CD4-positive, alpha-beta T cell (primary cell): ENCODE data around the gene RFC2. TPM values are rescaled to one million over a fixed set of nuclear protein-coding genes. Genes with fewer than 3 reads are reported as not detected.

Experiments used
- ATAC-seq: fragments of 200-7000 bp; cut with Tn5 transposase; one replicate; pipeline ENCODE4 v1.10.0; 2022; ENCODE audit warnings: mild to moderate bottlenecking; ENCODE audit not compliant: poor library complexity
- CTCF ChIA-PET: fragments of 350-600 bp; sonication (Branson Sonifier 250); formaldehyde crosslinking; loops from one replicate; lab custom pipeline; 2021; ENCODE audit warnings: antibody characterized with exemption, inconsistent platforms; lab: Charles Lee
- POLR2A ChIA-PET: fragments of 350-600 bp; sonication (Branson Sonifier 250); formaldehyde crosslinking; loops from one replicate; lab custom pipeline; 2021; ENCODE audit warnings: antibody characterized with exemption, inconsistent platforms; lab: Charles Lee
- DNase-seq, 14 experiments: peaks; one replicate each; pipeline ENCODE4 v3.0.0-alpha.2; 2013 to 2020; ENCODE audit warnings: mixed read lengths in 2 of 14
- H3K27ac ChIP-seq, 2 donors: one replicate each; pipeline versions ENCODE4 v1.5.1 to v1.7.0; 2013; ENCODE audit warnings: low read length in 2 of 2, low read depth in 1 of 2, mild to moderate bottlenecking in 1 of 2
- H3K27me3 ChIP-seq, 2 experiments: 1 replicate in 1 of 2; 2 replicates in 1 of 2; pipeline versions ENCODE4 v1.6.1 to v1.7.0; 2013; ENCODE audit warnings: low read length in 2 of 2, control low read depth in 1 of 2, mild to moderate bottlenecking in 1 of 2, moderate library complexity in 1 of 2; ENCODE audit not compliant: insufficient read depth in 2 of 2, control insufficient read depth in 1 of 2
- H3K36me3 ChIP-seq: one replicate; pipeline ENCODE4 v1.6.1; 2013; ENCODE audit warnings: low read length, control low read depth; ENCODE audit not compliant: insufficient read depth
- H3K4me1 ChIP-seq: one replicate; pipeline ENCODE4 v1.6.1; 2013; ENCODE audit warnings: low read length, control low read depth; ENCODE audit not compliant: insufficient read depth
- H3K4me3 ChIP-seq: one replicate; pipeline ENCODE4 v1.5.1; 2013; ENCODE audit warnings: mild to moderate bottlenecking, low read length, moderate library complexity
- H3K9me3 ChIP-seq, 2 experiments: 1 replicate in 1 of 2; 2 replicates in 1 of 2; pipeline versions ENCODE4 v1.6.1 to v1.7.0; 2013; ENCODE audit warnings: low read length in 2 of 2, mild to moderate bottlenecking in 2 of 2, control low read depth in 1 of 2, moderate library complexity in 1 of 2; ENCODE audit not compliant: control insufficient read depth in 1 of 2, insufficient read depth in 1 of 2
- H3K27ac Mint-ChIP-seq: one replicate; pipeline ENCODE4 v1.8.0; 2020; ENCODE audit warnings: mixed read lengths
- H3K27me3 Mint-ChIP-seq: one replicate; pipeline ENCODE4 v1.8.0; 2021; ENCODE audit warnings: mixed read lengths
- H3K36me3 Mint-ChIP-seq: one replicate; pipeline ENCODE4 v1.8.0; 2021; ENCODE audit warnings: low read depth, mixed read lengths
- H3K4me1 Mint-ChIP-seq: one replicate; pipeline ENCODE4 v1.8.0; 2021; ENCODE audit warnings: low read depth, mixed read lengths
- H3K4me3 Mint-ChIP-seq: one replicate; pipeline ENCODE4 v1.8.0; 2020; ENCODE audit warnings: mild to moderate bottlenecking, mixed read lengths
- H3K9me3 Mint-ChIP-seq: one replicate; pipeline ENCODE4 v1.8.0; 2020; ENCODE audit warnings: mixed read lengths
- intact Hi-C, 2 experiments: fragments of 100-400 bp; cut with DNase I in 1 of 2; cut with micrococcal nuclease in 1 of 2; formaldehyde crosslinking; loops; one replicate each; pipeline versions ENCODE4 v1.15.1 to v1.9.0; 2023 to 2025; cut with DNase I, micrococcal nuclease
- total RNA-seq, 174 experiments: library from RNA in 2 of 174; stranded (reverse) in 2 of 174; gene quantifications; one replicate each; pipeline ENCODE4 v1.2.3 and lab custom pipeline; 2021 to 2026
- TF ChIP-seq, protein P1 (sequence below): fragments of 200-600 bp; IDR thresholded peaks from one replicate; pipeline ENCODE4 v1.8.0; 2022; ENCODE audit warnings: antibody characterized with exemption, mild to moderate bottlenecking

Gene RFC2
- total RNA-seq, 2 experiments from 2014 or later = 8.5 to 9.6 TPM

DNA sequence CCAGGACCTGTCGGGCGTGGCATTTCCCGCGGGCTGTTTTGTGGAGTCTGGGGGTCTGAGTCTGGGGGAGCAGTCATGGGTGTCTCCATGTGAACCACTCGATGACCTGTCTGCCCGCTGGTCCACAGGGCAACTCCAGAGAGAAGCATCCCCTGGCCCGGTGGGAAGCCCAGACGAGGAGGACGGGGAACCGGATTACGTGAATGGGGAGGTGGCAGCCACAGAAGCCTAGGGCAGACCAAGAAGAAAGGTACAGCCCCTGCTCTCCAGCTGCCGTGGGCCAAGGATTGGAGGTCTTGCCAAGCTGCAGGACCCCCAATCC is 29.7 kb downstream of the RFC2 start:
- POLR2A ChIA-PET = no interaction called here
- ATAC-seq (no peak), DNase-seq (no peak)
- H3K4me3 Mint-ChIP-seq = no peak overlapping the region
- H3K36me3 Mint-ChIP-seq = peaks cover 21% of the 10 kb centered on the region
- CTCF ChIA-PET = no interaction called here
- H3K27ac Mint-ChIP-seq = no peak overlapping the region
- no peaks in the 10 kb centered on the region for H3K9me3 Mint-ChIP-seq
- no peaks in the 10 kb centered on the region for H3K27me3 Mint-ChIP-seq
- Histone ChIP-seq H3K4me3 (no peak overlapping the region), H3K27me3 (no peaks in the 10 kb centered on the region), H3K4me1 (peaks cover 6% of the 10 kb centered on the region), H3K9me3 (no peaks in the 10 kb centered on the region), H3K36me3 (peaks cover 5% of the 10 kb centered on the region), H3K27ac (no peak overlapping the region)
- no peaks in the 10 kb centered on the region for H3K4me1 Mint-ChIP-seq
- intact Hi-C loops = no loop called here
- TF ChIP-seq, protein P1, sequence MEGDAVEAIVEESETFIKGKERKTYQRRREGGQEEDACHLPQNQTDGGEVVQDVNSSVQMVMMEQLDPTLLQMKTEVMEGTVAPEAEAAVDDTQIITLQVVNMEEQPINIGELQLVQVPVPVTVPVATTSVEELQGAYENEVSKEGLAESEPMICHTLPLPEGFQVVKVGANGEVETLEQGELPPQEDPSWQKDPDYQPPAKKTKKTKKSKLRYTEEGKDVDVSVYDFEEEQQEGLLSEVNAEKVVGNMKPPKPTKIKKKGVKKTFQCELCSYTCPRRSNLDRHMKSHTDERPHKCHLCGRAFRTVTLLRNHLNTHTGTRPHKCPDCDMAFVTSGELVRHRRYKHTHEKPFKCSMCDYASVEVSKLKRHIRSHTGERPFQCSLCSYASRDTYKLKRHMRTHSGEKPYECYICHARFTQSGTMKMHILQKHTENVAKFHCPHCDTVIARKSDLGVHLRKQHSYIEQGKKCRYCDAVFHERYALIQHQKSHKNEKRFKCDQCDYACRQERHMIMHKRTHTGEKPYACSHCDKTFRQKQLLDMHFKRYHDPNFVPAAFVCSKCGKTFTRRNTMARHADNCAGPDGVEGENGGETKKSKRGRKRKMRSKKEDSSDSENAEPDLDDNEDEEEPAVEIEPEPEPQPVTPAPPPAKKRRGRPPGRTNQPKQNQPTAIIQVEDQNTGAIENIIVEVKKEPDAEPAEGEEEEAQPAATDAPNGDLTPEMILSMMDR = no peak

DNA sequence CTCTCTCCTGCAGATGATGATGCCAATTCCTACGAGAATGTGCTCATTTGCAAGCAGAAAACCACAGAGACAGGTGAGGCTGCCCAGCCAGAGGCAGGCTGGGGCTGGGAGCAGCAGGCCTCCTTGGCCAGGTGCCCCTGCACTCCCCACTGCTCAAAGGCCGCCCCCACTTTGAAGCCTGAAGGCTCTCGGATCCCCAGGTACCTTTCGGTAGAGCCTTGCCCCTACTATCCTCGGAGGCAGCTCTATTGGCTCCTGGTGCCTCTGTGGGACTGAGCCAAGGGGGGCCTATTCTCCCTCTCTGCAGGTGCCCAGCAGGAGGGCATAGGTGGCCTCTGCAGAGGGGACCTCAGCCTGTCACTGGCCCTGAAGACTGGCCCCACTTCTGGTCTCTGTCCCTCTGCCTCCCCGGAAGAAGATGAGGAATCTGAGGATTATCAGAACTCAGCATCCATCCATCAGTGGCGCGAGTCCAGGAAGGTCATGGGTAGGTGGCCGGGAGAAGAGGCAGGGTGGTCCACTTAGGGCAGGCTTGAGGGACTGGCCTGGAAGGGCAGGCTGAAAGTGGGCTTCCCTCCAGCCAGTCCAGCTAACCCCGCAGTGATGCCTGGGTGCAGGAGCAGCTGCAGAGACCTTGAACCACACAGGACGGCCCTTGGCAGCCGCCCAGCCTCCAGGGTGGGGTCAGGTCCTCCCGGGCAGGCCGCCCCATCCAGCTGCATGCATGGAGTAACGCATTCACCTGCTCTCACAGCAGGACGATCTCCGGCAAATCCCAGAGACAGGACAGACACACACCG is 30.3 kb downstream of the RFC2 start:
- Histone ChIP-seq H3K9me3 (no peaks in the 10 kb centered on the region), H3K27me3 (no peaks in the 10 kb centered on the region), H3K27ac (no peak overlapping the region), H3K4me3 (no peak overlapping the region), H3K36me3 (peaks cover 2% of the 10 kb centered on the region), H3K4me1 (peaks cover 6% of the 10 kb centered on the region)
- intact Hi-C loops = no loop called here
- Mint-ChIP-seq H3K36me3 (peaks cover 15% of the 10 kb centered on the region), H3K4me1 (no peaks in the 10 kb centered on the region), H3K27ac (no peak overlapping the region), H3K4me3 (no peak overlapping the region), H3K9me3 (no peaks in the 10 kb centered on the region), H3K27me3 (no peaks in the 10 kb centered on the region)
- ChIA-PET POLR2A (no interaction called here), CTCF (interaction anchor here (0.6 kb wide), 1 partner anchor 25 kb away, joined by 3 read pairs; no protein-coding TSS in a partner anchor)
- TF ChIP-seq, protein P1 = no peak
- ATAC-seq (no peak), DNase-seq (no peak)

DNA sequence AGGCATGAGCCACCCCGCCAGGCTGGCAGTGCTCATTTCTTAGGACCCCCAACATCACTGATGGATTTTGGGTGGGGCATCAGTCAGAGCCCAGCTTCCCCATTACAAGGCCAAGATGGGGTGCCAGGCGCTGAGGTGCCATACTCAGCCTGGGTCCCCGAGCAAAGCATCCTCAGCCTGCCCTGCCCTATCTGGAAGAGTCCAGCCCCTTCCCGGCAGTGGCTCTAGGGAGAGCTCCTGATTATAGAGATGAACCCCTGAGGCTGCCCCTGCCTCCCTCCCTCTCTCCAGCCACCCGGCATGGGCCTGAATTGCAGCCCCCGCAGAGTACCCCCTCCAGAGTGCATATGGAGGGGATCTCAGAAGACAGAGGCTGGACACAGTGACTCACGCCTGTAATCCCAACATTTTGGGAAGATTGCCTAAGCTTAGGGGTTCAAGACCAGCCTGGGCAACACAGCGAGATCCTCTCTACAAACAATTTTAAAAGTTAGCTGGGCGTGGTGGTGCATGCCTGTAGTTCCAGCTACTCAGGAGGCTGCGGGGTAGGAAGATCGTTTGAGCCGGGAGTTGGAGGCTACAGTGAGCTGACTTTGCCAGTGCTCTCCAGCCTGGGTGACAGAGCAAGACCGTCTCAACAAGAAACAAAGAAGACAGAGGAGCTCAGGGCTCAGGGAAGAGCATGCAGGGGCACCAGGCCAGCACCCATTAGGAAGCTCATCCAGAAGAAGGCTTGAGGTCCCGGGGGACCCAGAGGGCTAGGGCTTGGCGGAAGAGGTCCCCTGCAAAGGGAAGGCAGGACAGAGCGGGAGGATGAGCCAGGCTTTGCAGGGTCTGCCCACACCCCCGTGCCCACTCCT is 31.1 kb downstream of the RFC2 start:
- H3K4me1 ChIP-seq = peaks cover 8% of the 10 kb centered on the region
- no peak for DNase-seq
- TF ChIP-seq, protein P1 = no peak
- peaks cover 0 to 3% of the 10 kb centered on the region in 2 experiments for H3K9me3 ChIP-seq
- H3K4me3 ChIP-seq = no peak overlapping the region
- Mint-ChIP-seq H3K9me3 (no peaks in the 10 kb centered on the region), H3K27me3 (no peaks in the 10 kb centered on the region), H3K36me3 (peaks cover 15% of the 10 kb centered on the region), H3K4me1 (peaks cover 3% of the 10 kb centered on the region), H3K27ac (no peak overlapping the region), H3K4me3 (no peak overlapping the region)
- ATAC-seq = no peak
- H3K27me3 ChIP-seq = no peaks in the 10 kb centered on the region
- ChIA-PET CTCF (interaction anchor here (0.6 kb wide), 1 partner anchor 25 kb away, joined by 3 read pairs; no protein-coding TSS in a partner anchor), POLR2A (no interaction called here)
- no peak overlapping the region for H3K27ac ChIP-seq
- intact Hi-C loops = no loop called here
- H3K36me3 ChIP-seq = peaks cover 2% of the 10 kb centered on the region
